ENCODE results near the gene CANX. TPM values are rescaled to one million over a fixed set of nuclear protein-coding genes. Genes with fewer than 3 reads are reported as not detected.
A peak's percentile ranks its signal among the peaks of the same experiment; 100 is the strongest.

Gene CANX
- total and polyA plus RNA-seq, 8 donors = 344 to 872 (median 422) TPM

DNA sequence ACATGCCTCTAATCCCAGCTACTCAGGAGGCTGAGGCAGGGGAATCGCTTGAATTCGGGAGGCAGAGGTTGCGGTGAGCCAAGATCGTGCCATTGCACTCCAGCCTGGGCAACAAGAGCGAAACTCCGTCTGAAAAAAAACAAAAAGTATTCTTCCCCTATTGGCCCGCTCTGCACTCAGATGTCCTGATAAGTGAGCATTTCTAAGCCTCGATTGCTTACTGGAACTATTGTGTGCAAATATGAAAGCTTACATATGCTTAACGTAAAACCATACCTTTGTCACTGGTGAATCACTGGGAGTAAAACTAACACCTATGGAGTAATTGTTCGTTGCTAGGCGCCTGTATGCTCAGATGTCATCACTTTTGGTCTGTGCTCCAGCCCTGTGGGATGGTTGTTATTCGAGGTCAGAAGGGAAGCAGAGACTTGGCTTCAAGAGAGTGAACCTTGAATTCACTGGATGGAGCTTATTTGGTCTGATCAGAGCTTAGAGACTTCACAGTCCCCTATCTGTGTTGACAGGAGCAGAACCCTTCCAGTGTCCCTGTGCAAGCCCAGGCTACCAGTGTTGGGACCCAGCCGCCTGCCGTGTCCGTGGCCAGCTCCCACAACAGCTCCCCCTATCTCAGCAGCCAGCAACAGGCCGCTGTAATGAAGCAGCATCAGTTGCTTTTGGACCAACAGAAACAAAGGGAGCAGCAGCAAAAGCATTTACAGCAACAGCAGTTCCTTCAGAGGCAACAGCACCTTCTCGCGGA lies 69.7 kb downstream of the CANX start:
- Histone ChIP-seq H3K36me3 (peaks cover 0 to 85% of the 10 kb centered on the region in 2 donors), H3K4me1 (peaks cover 1 to 89% of the 10 kb centered on the region in 2 donors), H3K4me3 (no peak overlapping the region), H3K9me3 (no peaks in the 10 kb centered on the region), H3K27ac (no peak overlapping the region), H3K27me3 (no peaks in the 10 kb centered on the region)
- DNase-seq = peak in 1 of 4 donors; percentile 26
- TF ChIP-seq, protein P1, sequence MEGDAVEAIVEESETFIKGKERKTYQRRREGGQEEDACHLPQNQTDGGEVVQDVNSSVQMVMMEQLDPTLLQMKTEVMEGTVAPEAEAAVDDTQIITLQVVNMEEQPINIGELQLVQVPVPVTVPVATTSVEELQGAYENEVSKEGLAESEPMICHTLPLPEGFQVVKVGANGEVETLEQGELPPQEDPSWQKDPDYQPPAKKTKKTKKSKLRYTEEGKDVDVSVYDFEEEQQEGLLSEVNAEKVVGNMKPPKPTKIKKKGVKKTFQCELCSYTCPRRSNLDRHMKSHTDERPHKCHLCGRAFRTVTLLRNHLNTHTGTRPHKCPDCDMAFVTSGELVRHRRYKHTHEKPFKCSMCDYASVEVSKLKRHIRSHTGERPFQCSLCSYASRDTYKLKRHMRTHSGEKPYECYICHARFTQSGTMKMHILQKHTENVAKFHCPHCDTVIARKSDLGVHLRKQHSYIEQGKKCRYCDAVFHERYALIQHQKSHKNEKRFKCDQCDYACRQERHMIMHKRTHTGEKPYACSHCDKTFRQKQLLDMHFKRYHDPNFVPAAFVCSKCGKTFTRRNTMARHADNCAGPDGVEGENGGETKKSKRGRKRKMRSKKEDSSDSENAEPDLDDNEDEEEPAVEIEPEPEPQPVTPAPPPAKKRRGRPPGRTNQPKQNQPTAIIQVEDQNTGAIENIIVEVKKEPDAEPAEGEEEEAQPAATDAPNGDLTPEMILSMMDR (IDR thresholded peaks at IDR 0.05) = no peak
- ATAC-seq = no peak
- intact Hi-C loops (cut with DNase I) = loop anchor here in 1 of 2 donors (10.0 kb wide), 1 partner anchor 136 kb away; the partner anchor contains the start of gene TBC1D9B

DNA sequence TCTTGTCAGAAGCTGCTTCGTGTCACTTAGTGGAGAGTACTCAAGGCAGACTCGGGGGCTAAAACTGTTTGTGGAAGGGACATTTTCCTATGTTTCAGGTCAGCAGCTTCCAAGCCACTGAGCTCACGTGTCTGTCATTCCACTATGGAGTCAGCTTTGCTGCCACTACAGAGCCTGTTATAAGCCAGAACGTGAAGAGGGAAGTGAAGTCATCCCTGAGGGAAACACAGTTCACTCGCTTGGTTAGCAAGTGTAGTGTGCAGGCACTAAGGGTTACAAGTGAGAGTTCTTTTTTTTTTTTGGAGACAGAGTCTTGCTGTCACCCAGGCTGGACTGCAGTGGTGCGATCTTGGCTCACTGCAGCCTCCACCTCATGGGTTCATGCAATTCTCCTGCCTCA lies 70.5 kb downstream of the CANX start:
- peaks cover 0 to 93% of the 10 kb centered on the region in 2 donors for H3K36me3 ChIP-seq
- no peak for DNase-seq
- TF ChIP-seq, protein P1 (IDR thresholded peaks at IDR 0.05) = no peak
- ATAC-seq = no peak
- no peaks in the 10 kb centered on the region for H3K27me3 ChIP-seq
- intact Hi-C loops (cut with DNase I) = loop anchor here in 1 of 2 donors (10.0 kb wide), 1 partner anchor 136 kb away; the partner anchor contains the start of gene TBC1D9B
- H3K4me3 ChIP-seq = no peak overlapping the region
- H3K9me3 ChIP-seq = no peaks in the 10 kb centered on the region
- no peak overlapping the region for H3K27ac ChIP-seq
- peaks cover 0 to 81% of the 10 kb centered on the region in 2 donors for H3K4me1 ChIP-seq

DNA sequence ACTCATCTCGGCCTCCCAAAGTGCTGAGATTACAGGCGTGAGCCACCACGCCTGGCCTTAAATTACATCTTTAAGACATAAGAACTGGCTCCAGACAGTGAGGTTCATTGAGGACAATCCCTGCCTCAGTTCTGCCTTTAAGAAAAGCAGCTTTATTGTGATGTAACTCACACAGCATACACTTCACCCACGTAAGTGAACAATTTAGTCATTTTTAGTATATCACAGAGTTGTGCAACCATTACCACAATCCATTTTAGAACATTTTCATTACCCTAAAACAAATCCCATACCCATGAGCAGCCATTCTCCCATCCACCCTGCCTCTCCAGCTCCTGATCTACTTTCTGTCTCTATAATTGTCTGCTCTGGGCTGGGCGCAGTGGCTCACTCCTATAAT lies 71.0 kb downstream of the CANX start:
- Histone ChIP-seq H3K4me3 (no peak overlapping the region), H3K36me3 (peaks cover 0 to 98% of the 10 kb centered on the region in 2 donors), H3K27me3 (no peaks in the 10 kb centered on the region), H3K9me3 (no peaks in the 10 kb centered on the region), H3K4me1 (peaks cover 0 to 76% of the 10 kb centered on the region in 2 donors), H3K27ac (no peak overlapping the region)
- ATAC-seq (no peak), DNase-seq (no peak)
- intact Hi-C loops (cut with DNase I) = loop anchor here in 1 of 2 donors (10.0 kb wide), 1 partner anchor 135 kb away; the partner anchor contains the start of gene TBC1D9B
- TF ChIP-seq, protein P1 (IDR thresholded peaks at IDR 0.05) = no peak

DNA sequence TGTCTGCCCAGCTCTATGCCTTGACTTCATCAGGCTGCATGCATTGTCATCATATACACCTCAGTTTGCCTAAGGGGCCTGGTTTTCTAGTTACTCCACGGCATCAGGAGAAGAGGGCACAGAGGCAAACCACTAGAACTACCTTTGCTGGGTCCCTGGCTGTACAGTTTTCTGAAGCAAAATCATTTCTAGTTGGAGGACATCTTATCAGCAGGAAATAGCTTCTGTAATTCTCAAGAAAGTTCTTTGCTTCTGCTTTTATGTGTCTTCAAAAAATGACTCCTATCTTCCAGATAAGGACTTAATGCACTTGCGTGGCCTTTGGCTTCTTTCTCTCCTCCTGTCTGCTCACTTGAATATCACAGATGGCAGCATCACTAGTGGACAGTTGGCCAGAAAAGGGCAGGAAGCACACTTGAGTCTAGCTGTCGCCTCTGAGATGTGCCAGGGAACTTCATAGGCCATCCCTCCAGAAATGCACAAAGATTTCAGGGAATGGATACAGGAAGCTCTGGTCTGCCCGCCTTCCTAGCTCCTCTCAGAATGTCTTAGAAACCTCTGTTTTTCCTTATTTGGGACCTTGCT lies 72.6 kb downstream of the CANX start:
- no peak overlapping the region for H3K27ac ChIP-seq
- no peaks in the 10 kb centered on the region for H3K9me3 ChIP-seq
- TF ChIP-seq, protein P1 (IDR thresholded peaks at IDR 0.05) = no peak
- ATAC-seq = no peak
- no peaks in the 10 kb centered on the region for H3K27me3 ChIP-seq
- H3K4me1 ChIP-seq = peaks cover 0 to 76% of the 10 kb centered on the region in 2 donors
- intact Hi-C loops (cut with DNase I) = no loop called here
- DNase-seq = no peak
- H3K4me3 ChIP-seq = no peak overlapping the region
- H3K36me3 ChIP-seq = peaks cover 0 to 100% of the 10 kb centered on the region in 2 donors

DNA sequence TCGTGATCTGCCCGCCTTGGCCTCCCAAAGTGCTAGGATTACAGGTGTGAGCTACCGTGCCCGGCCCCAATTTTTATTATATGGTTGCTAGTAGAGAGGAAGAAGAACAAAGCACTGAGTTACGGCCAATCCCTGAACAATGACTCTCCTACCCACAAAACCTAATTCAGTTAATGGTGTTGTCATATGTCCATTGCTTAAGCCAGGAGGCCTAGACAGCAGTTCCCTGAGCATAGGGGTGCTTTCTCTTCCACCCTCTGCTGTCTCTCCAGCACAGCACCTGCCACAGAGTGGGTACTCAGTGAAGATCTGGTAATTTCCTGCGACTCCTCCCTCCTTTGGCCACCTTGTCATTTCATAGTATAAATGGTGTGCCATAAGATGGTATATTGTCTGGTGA lies 73.6 kb downstream of the CANX start:
- intact Hi-C loops (cut with DNase I) = no loop called here

More for the DNA sequence above, 73.6 kb downstream of the CANX start:
- Histone ChIP-seq H3K27me3 (no peaks in the 10 kb centered on the region), H3K27ac (peak overlapping the region in 1 of 2 donors; percentile 15), H3K9me3 (no peaks in the 10 kb centered on the region), H3K36me3 (peaks cover 0 to 99% of the 10 kb centered on the region in 2 donors), H3K4me1 (peaks cover 0 to 75% of the 10 kb centered on the region in 2 donors), H3K4me3 (no peak overlapping the region)
- DNase-seq (no peak), ATAC-seq (no peak)
- TF ChIP-seq, protein P1 (IDR thresholded peaks at IDR 0.05) = no peak

All from left lung (tissue), 10 donors.